CD4-positive, alpha-beta T cell (primary cell): Measurements from ENCODE around the gene TYSND1. TPM values are rescaled to one million over a fixed set of nuclear protein-coding genes. Genes with fewer than 3 reads are reported as not detected.

Experiments used
- ATAC-seq: fragments of 200-7000 bp; cut with Tn5 transposase; one replicate; pipeline ENCODE4 v1.10.0; 2022; ENCODE audit warnings: mild to moderate bottlenecking; ENCODE audit not compliant: poor library complexity
- CTCF ChIA-PET: fragments of 350-600 bp; sonication (Branson Sonifier 250); formaldehyde crosslinking; loops from one replicate; lab custom pipeline; 2021; ENCODE audit warnings: antibody characterized with exemption, inconsistent platforms; lab: Charles Lee
- POLR2A ChIA-PET: fragments of 350-600 bp; sonication (Branson Sonifier 250); formaldehyde crosslinking; loops from one replicate; lab custom pipeline; 2021; ENCODE audit warnings: antibody characterized with exemption, inconsistent platforms; lab: Charles Lee
- DNase-seq, 14 experiments: peaks; one replicate each; pipeline ENCODE4 v3.0.0-alpha.2; 2013 to 2020; ENCODE audit warnings: mixed read lengths in 2 of 14
- H3K27ac ChIP-seq, 2 donors: one replicate each; pipeline versions ENCODE4 v1.5.1 to v1.7.0; 2013; ENCODE audit warnings: low read length in 2 of 2, low read depth in 1 of 2, mild to moderate bottlenecking in 1 of 2
- H3K27me3 ChIP-seq, 2 experiments: 1 replicate in 1 of 2; 2 replicates in 1 of 2; pipeline versions ENCODE4 v1.6.1 to v1.7.0; 2013; ENCODE audit warnings: low read length in 2 of 2, control low read depth in 1 of 2, mild to moderate bottlenecking in 1 of 2, moderate library complexity in 1 of 2; ENCODE audit not compliant: insufficient read depth in 2 of 2, control insufficient read depth in 1 of 2
- H3K36me3 ChIP-seq: one replicate; pipeline ENCODE4 v1.6.1; 2013; ENCODE audit warnings: low read length, control low read depth; ENCODE audit not compliant: insufficient read depth
- H3K4me1 ChIP-seq: one replicate; pipeline ENCODE4 v1.6.1; 2013; ENCODE audit warnings: low read length, control low read depth; ENCODE audit not compliant: insufficient read depth
- H3K4me3 ChIP-seq: one replicate; pipeline ENCODE4 v1.5.1; 2013; ENCODE audit warnings: mild to moderate bottlenecking, low read length, moderate library complexity
- H3K9me3 ChIP-seq, 2 experiments: 1 replicate in 1 of 2; 2 replicates in 1 of 2; pipeline versions ENCODE4 v1.6.1 to v1.7.0; 2013; ENCODE audit warnings: low read length in 2 of 2, mild to moderate bottlenecking in 2 of 2, control low read depth in 1 of 2, moderate library complexity in 1 of 2; ENCODE audit not compliant: control insufficient read depth in 1 of 2, insufficient read depth in 1 of 2
- H3K27ac Mint-ChIP-seq: one replicate; pipeline ENCODE4 v1.8.0; 2020; ENCODE audit warnings: mixed read lengths
- H3K27me3 Mint-ChIP-seq: one replicate; pipeline ENCODE4 v1.8.0; 2021; ENCODE audit warnings: mixed read lengths
- H3K36me3 Mint-ChIP-seq: one replicate; pipeline ENCODE4 v1.8.0; 2021; ENCODE audit warnings: low read depth, mixed read lengths
- H3K4me1 Mint-ChIP-seq: one replicate; pipeline ENCODE4 v1.8.0; 2021; ENCODE audit warnings: low read depth, mixed read lengths
- H3K4me3 Mint-ChIP-seq: one replicate; pipeline ENCODE4 v1.8.0; 2020; ENCODE audit warnings: mild to moderate bottlenecking, mixed read lengths
- H3K9me3 Mint-ChIP-seq: one replicate; pipeline ENCODE4 v1.8.0; 2020; ENCODE audit warnings: mixed read lengths
- intact Hi-C, 2 experiments: fragments of 100-400 bp; cut with DNase I in 1 of 2; cut with micrococcal nuclease in 1 of 2; formaldehyde crosslinking; loops; one replicate each; pipeline versions ENCODE4 v1.15.1 to v1.9.0; 2023 to 2025; cut with DNase I, micrococcal nuclease
- total RNA-seq, 174 experiments: library from RNA in 2 of 174; stranded (reverse) in 2 of 174; gene quantifications; one replicate each; pipeline ENCODE4 v1.2.3 and lab custom pipeline; 2021 to 2026
- TF ChIP-seq, protein P1 (sequence below): fragments of 200-600 bp; IDR thresholded peaks from one replicate; pipeline ENCODE4 v1.8.0; 2022; ENCODE audit warnings: antibody characterized with exemption, mild to moderate bottlenecking

Gene TYSND1
- total RNA-seq, 2 experiments from 2014 or later, result 12.6 to 13.0 TPM

DNA sequence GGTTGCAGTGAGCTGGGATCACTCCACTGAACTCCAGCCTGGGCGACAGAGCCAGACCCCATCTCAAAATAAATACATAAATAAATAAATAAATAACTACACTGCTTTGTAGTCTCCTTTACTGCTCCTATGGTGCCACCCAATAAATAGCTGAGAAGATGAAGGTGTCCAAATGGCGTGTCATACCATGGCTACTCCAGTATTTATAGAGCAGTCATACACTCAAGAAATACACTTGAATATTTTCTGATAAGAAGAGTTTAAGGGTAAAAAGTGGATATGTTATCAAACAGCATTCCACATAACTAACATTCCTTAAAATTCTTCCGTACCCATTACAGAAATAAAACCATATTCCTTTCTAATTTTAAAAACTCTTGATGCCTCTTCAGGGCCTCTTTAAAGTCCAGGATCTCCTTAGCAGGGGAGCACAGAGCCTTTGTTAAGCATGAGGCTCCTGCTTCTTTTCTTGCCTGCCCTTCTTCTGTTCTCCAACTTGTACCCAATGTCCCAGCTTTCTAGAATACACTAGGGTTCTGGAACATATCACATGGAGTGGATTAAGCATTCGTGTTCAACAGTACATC lies 31.7 kb upstream of the TYSND1 start:
- H3K4me3 Mint-ChIP-seq, result no peak overlapping the region
- intact Hi-C loops, result no loop called here
- H3K36me3 ChIP-seq, result no peaks in the 10 kb centered on the region
- no peaks in the 10 kb centered on the region for H3K9me3 Mint-ChIP-seq
- no peak overlapping the region for H3K27ac ChIP-seq
- DNase-seq (no peak), ATAC-seq (no peak)
- H3K9me3 ChIP-seq, result no peaks in the 10 kb centered on the region
- peaks cover 17% of the 10 kb centered on the region for H3K4me1 ChIP-seq
- no peak overlapping the region for H3K27ac Mint-ChIP-seq
- peaks cover 10% of the 10 kb centered on the region for H3K27me3 Mint-ChIP-seq
- peaks cover 11% of the 10 kb centered on the region for H3K4me1 Mint-ChIP-seq
- H3K27me3 ChIP-seq, result peaks cover 0 to 3% of the 10 kb centered on the region in 2 experiments
- POLR2A ChIA-PET, result no interaction called here
- no peak overlapping the region for H3K4me3 ChIP-seq
- CTCF ChIA-PET, result no interaction called here
- TF ChIP-seq, protein P1, sequence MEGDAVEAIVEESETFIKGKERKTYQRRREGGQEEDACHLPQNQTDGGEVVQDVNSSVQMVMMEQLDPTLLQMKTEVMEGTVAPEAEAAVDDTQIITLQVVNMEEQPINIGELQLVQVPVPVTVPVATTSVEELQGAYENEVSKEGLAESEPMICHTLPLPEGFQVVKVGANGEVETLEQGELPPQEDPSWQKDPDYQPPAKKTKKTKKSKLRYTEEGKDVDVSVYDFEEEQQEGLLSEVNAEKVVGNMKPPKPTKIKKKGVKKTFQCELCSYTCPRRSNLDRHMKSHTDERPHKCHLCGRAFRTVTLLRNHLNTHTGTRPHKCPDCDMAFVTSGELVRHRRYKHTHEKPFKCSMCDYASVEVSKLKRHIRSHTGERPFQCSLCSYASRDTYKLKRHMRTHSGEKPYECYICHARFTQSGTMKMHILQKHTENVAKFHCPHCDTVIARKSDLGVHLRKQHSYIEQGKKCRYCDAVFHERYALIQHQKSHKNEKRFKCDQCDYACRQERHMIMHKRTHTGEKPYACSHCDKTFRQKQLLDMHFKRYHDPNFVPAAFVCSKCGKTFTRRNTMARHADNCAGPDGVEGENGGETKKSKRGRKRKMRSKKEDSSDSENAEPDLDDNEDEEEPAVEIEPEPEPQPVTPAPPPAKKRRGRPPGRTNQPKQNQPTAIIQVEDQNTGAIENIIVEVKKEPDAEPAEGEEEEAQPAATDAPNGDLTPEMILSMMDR, result no peak
- H3K36me3 Mint-ChIP-seq, result no peaks in the 10 kb centered on the region

DNA sequence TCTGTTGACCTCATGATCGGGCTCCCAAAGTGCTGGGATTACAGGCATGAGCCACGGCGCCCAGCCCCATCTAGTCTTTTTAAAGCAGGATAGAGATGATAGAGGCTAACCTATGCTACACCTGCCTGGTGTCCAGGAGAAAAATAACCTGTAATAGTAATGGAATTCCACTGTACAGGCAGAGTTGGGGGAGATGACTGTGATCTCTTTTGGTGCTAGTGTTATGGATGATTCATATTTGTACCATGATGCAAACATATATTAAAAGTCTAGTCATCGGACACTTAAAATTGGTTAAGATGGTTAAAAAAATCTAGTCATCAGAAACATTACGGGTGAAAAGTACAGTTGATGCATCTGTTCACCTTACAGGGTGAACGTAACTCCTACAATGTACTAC lies 29.9 kb upstream of the TYSND1 start:
- Histone ChIP-seq H3K36me3 (no peaks in the 10 kb centered on the region), H3K27me3 (peaks cover 0 to 3% of the 10 kb centered on the region in 2 experiments), H3K27ac (no peak overlapping the region), H3K9me3 (no peaks in the 10 kb centered on the region), H3K4me1 (peaks cover 19% of the 10 kb centered on the region), H3K4me3 (no peak overlapping the region)
- peaks cover 16% of the 10 kb centered on the region for H3K4me1 Mint-ChIP-seq
- H3K4me3 Mint-ChIP-seq, result no peak overlapping the region
- no peaks in the 10 kb centered on the region for H3K9me3 Mint-ChIP-seq
- intact Hi-C loops, result no loop called here
- H3K27me3 Mint-ChIP-seq, result peaks cover 10% of the 10 kb centered on the region
- ChIA-PET POLR2A (no interaction called here), CTCF (no interaction called here)
- TF ChIP-seq, protein P1, result no peak
- no peaks in the 10 kb centered on the region for H3K36me3 Mint-ChIP-seq
- no peak for DNase-seq
- H3K27ac Mint-ChIP-seq, result no peak overlapping the region
- ATAC-seq, result no peak

DNA sequence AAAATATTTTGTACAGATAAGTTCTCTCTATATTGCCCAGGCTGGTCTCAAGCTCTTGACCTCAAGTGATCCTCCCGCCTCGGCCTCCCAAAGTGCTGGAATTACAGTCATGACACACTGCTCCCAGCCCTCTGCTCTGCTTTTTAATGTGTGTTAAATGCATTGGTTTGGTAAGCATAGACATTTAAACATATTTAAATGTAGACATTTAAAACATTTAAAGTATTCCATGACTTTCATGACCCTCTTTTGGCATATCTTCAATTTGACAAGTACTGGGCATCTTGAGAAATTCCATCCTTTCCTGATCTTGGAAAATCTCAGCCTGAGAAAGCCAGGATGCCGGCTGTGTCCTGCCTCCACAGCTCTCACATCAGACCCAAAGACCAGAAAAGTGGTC lies 29.0 kb upstream of the TYSND1 start:
- no peak overlapping the region for H3K4me3 Mint-ChIP-seq
- Histone ChIP-seq H3K27ac (no peak overlapping the region), H3K36me3 (no peaks in the 10 kb centered on the region), H3K9me3 (no peaks in the 10 kb centered on the region), H3K27me3 (no peaks in the 10 kb centered on the region), H3K4me1 (peaks cover 28% of the 10 kb centered on the region), H3K4me3 (no peak overlapping the region)
- H3K4me1 Mint-ChIP-seq, result peaks cover 20% of the 10 kb centered on the region
- peaks cover 5% of the 10 kb centered on the region for H3K27me3 Mint-ChIP-seq
- POLR2A ChIA-PET, result interaction anchor here (1.5 kb wide), 1 partner anchor 82 kb away, joined by 3 read pairs; no protein-coding TSS in a partner anchor
- H3K36me3 Mint-ChIP-seq, result peaks cover 1% of the 10 kb centered on the region
- no peak for ATAC-seq
- intact Hi-C loops, result no loop called here
- CTCF ChIA-PET, result no interaction called here
- DNase-seq, result no peak
- H3K9me3 Mint-ChIP-seq, result no peaks in the 10 kb centered on the region
- TF ChIP-seq, protein P1, result no peak
- peak overlapping the region; percentile 77 for H3K27ac Mint-ChIP-seq
